ENCODE results near the gene RALGPS1. TPM values are rescaled to one million over a fixed set of nuclear protein-coding genes. Genes with fewer than 3 reads are reported as not detected.

RALGPS1 gene
- polyA plus RNA-seq, 1 donor from 2014 or later = 8.0 TPM

- peaks cover 0 to 5% (median 0%) of the 10 kb centered on the region in 3 donors for H3K4me1 Mint-ChIP-seq
- no peak overlapping the region for H3K4me3 Mint-ChIP-seq
- no peaks in the 10 kb centered on the region for H3K36me3 Mint-ChIP-seq
- no peaks in the 10 kb centered on the region for H3K9me3 Mint-ChIP-seq
- H3K27me3 Mint-ChIP-seq = no peaks in the 10 kb centered on the region
- no peak overlapping the region for H3K27ac Mint-ChIP-seq
Observed at GRCh38 chr9:127267793-127268525, 353.4 kb downstream of the RALGPS1 start.

GRCh38 chr9:127269449-127269848 lies 354.9 kb downstream of the RALGPS1 start:
- no peak overlapping the region for H3K27ac Mint-ChIP-seq

More at GRCh38 chr9:127269449-127269848, 354.9 kb downstream of the RALGPS1 start:
- H3K9me3 Mint-ChIP-seq = no peaks in the 10 kb centered on the region
- peaks cover 0 to 5% (median 0%) of the 10 kb centered on the region in 3 donors for H3K4me1 Mint-ChIP-seq
- no peaks in the 10 kb centered on the region for H3K27me3 Mint-ChIP-seq
- H3K36me3 Mint-ChIP-seq = no peaks in the 10 kb centered on the region
- H3K4me3 Mint-ChIP-seq = no peak overlapping the region

Other genes starting within 250 kb of the RALGPS1 start
- gene ZBTB43, start 109.7 kb upstream of the RALGPS1 start, polyA plus RNA-seq = 13.7 TPM
- gene ZBTB34, start 54.1 kb upstream of the RALGPS1 start, polyA plus RNA-seq = 1.2 TPM
- 0.08 TPM for gene ANGPTL2, start 207.9 kb downstream of the RALGPS1 start, polyA plus RNA-seq